OCI-LY1 (cell line): ENCODE data around the gene GPRIN3.

Source experiments
- EZH2 ChIP-seq: fragments of 200-600 bp; sonication (generic), shearing (Covaris generic); IDR thresholded peaks from 2 replicates; pipeline ENCODE4 v1.8.0; 2017; ENCODE audit warnings: borderline replicate concordance, mixed run types, mild to moderate bottlenecking, antibody characterized with exemption, low read length, moderate library complexity, mixed read lengths
- TF ChIP-seq, protein P1 (sequence below): fragments of 200-600 bp; sonication (generic), shearing (Covaris generic); IDR thresholded peaks from 2 replicates; pipeline ENCODE4 v1.5.1; 2017; ENCODE audit warnings: mild to moderate bottlenecking, antibody characterized with exemption, low read length, moderate library complexity, mixed read lengths

- TF ChIP-seq, protein P1, sequence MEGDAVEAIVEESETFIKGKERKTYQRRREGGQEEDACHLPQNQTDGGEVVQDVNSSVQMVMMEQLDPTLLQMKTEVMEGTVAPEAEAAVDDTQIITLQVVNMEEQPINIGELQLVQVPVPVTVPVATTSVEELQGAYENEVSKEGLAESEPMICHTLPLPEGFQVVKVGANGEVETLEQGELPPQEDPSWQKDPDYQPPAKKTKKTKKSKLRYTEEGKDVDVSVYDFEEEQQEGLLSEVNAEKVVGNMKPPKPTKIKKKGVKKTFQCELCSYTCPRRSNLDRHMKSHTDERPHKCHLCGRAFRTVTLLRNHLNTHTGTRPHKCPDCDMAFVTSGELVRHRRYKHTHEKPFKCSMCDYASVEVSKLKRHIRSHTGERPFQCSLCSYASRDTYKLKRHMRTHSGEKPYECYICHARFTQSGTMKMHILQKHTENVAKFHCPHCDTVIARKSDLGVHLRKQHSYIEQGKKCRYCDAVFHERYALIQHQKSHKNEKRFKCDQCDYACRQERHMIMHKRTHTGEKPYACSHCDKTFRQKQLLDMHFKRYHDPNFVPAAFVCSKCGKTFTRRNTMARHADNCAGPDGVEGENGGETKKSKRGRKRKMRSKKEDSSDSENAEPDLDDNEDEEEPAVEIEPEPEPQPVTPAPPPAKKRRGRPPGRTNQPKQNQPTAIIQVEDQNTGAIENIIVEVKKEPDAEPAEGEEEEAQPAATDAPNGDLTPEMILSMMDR = no peak
- no peak for TF ChIP-seq EZH2
Observed at GRCh38 chr4:89353514-89353913, 45.9 kb upstream of the GPRIN3 start.
